GM12878 (cell line): ENCODE results near the gene KIDINS220. TPM values are rescaled to one million over a fixed set of nuclear protein-coding genes. Genes with fewer than 3 reads are reported as not detected.

Experiments
- BACH1 ChIP-seq: fragments of 450-650 bp; IDR thresholded peaks from 2 replicates; pipeline ENCODE4 v1.6.1; 2017; ENCODE audit warnings: mild to moderate bottlenecking, borderline replicate concordance
- BCL11A ChIP-seq: IDR thresholded peaks from 2 replicates; pipeline ENCODE4 v1.6.1; 2011; ENCODE audit warnings: low read depth, low read length
- BHLHE40 ChIP-seq, 2 experiments: fragments of 450-650 bp in 1 of 2; IDR thresholded peaks; 2 replicates each; pipeline ENCODE4 v1.6.1; 2011 to 2017; ENCODE audit warnings: low read depth in 2 of 2, borderline replicate concordance in 1 of 2, improper control_type of control experiment in 1 of 2, low read length in 1 of 2, mild to moderate bottlenecking in 1 of 2
- CBX3 ChIP-seq: fragments of 200-600 bp; sonication (generic); IDR thresholded peaks from 2 replicates; pipeline ENCODE4 v1.6.1; 2016; ENCODE audit warnings: low read depth, borderline replicate concordance
- EGR1 ChIP-seq, 2 experiments: IDR thresholded peaks; 1 replicate in 1 of 2; 2 replicates in 1 of 2; pipeline ENCODE4 v1.6.1; 2011 to 2012; ENCODE audit warnings: low read depth in 2 of 2, low read length in 2 of 2, borderline replicate concordance in 1 of 2, mild to moderate bottlenecking in 1 of 2, moderate library complexity in 1 of 2
- ETV6 ChIP-seq, 2 experiments: fragments of 450-650 bp in 1 of 2; IDR thresholded peaks in 1 of 2; conservative IDR thresholded peaks in 1 of 2; 2 replicates each; pipeline ENCODE4 v1.6.1; 2014; ENCODE audit warnings: antibody characterized with exemption in 1 of 2, borderline replicate concordance in 1 of 2, low read depth in 1 of 2, mild to moderate bottlenecking in 1 of 2, moderate library complexity in 1 of 2
- EZH2 ChIP-seq: IDR thresholded peaks from 2 replicates; pipeline ENCODE4 v1.6.1; 2012; ENCODE audit warnings: low read depth, mild to moderate bottlenecking, control low read depth, inconsistent platforms, low read length, borderline replicate concordance; ENCODE audit not compliant: control insufficient read depth
- FOS ChIP-seq: IDR thresholded peaks from 3 replicates; pipeline ENCODE4 v1.6.1; 2011; ENCODE audit warnings: borderline replicate concordance; ENCODE audit not compliant: insufficient read length; ENCODE audit errors: extremely low read depth
- HDAC6 ChIP-seq: fragments of 200-600 bp; sonication (generic); IDR thresholded peaks from one replicate; pipeline ENCODE4 v1.8.0; 2017; ENCODE audit warnings: antibody characterized with exemption; ENCODE audit not compliant: unreplicated experiment
- MYC ChIP-seq: IDR thresholded peaks from 2 replicates; pipeline ENCODE4 v1.6.1; 2011; ENCODE audit warnings: mild to moderate bottlenecking, low read length, moderate library complexity, inconsistent platforms; ENCODE audit not compliant: insufficient read depth, insufficient replicate concordance, insufficient read length, severe bottlenecking
- PAX8 ChIP-seq: fragments of 450-650 bp; IDR thresholded peaks from 2 replicates; pipeline ENCODE4 v1.6.1; 2017; ENCODE audit warnings: mild to moderate bottlenecking, moderate library complexity
- RCOR1 ChIP-seq: conservative IDR thresholded peaks from 2 replicates; pipeline ENCODE4 v1.6.1; 2012; ENCODE audit warnings: low read depth, low read length, improper control_type of control experiment
- RUNX3 ChIP-seq: IDR thresholded peaks from 2 replicates; pipeline ENCODE4 v1.6.1; 2012; ENCODE audit warnings: low read length, inconsistent platforms
- TAF1 ChIP-seq: IDR thresholded peaks from 2 replicates; pipeline ENCODE4 v1.6.1; 2011; ENCODE audit warnings: mild to moderate bottlenecking, low read depth, low read length, borderline replicate concordance
- polyA plus RNA-seq, 11 experiments: library from polyadenylated mRNA; depleted of rRNA in 4 of 11; unstranded in 6 of 11; stranded (reverse) in 5 of 11; fragments of >200 nt; fragmentation: Nextera tagmentation in 4 of 11; fragmentation: Illumina TruSeq in 1 of 11; extraction: Ambion mirVana in 4 of 11; extraction: Trizol in 1 of 11; gene quantifications; 1 replicate in 1 of 11; 2 replicates in 10 of 11; pipeline versions ENCODE4 v1.2.1 to v1.2.3, GENCODE V29; 2011 to 2016; ENCODE audit warnings: inconsistent platforms in 2 of 11, missing spikeins in 2 of 11, low read depth in 1 of 11
- total RNA-seq, 4 experiments: library from RNA; depleted of rRNA in 3 of 4; stranded (reverse); fragments of >200 nt in 3 of 4; fragmentation: Illumina TruSeq in 1 of 4; extraction: Trizol in 1 of 4; gene quantifications; 2 replicates each; pipeline versions ENCODE4 v1.2.1 to v1.2.3, GENCODE V29; 2013 to 2021
- TF ChIP-seq, protein P1 (sequence below): fragments of 450-650 bp; IDR thresholded peaks from 2 replicates; pipeline ENCODE4 v1.6.1; 2016; ENCODE audit warnings: mild to moderate bottlenecking, moderate library complexity, borderline replicate concordance
- TF ChIP-seq, protein P2 (sequence below): fragments of 450-650 bp; IDR thresholded peaks from 2 replicates; pipeline ENCODE4 v1.6.1; 2017; ENCODE audit warnings: antibody characterized with exemption, mild to moderate bottlenecking, moderate library complexity
- TF ChIP-seq, protein P3 (sequence below): fragments of 450-650 bp; IDR thresholded peaks from 2 replicates; pipeline ENCODE4 v1.6.1; 2017; ENCODE audit warnings: mild to moderate bottlenecking, moderate library complexity

Gene KIDINS220
- total and polyA plus RNA-seq, 10 of the 15 experiments (the other 5 are each of a cell fraction or from before 2014, with no cell fraction given) = 6.0 to 31.2 (median 16.0) TPM

DNA sequence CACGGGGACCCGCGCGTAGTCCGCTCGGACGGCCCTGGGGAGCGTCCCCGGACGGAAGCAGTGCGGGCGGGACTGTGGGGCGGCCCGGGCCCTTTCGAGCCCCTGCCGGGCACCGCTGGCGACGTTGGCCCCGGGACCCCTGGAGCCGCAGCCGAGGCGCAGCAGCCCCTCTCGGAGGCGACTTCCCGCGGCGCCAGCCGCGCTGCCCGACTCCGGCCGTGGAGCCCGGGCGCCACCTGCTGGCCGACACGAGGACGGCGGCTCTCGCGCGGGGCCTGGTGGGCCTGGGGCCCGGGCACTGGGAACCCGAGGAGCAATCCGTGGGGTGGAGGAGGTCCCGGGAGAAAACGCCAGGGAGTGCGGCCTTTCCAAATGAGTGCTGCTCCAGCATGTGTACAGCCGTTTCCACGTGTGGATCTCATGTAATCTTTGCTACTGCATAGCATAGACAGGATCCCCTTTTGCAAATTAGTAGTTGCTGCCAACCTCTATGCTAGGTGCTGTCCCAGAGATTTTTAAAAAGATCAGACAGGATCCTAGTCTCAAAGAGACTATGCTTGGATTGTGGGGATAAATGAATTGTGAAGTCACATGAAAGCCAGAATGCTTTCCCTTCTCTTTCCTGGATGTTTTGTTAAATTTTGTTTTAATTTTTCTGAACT is 151.6 kb downstream of the KIDINS220 start (continued):
- TF ChIP-seq, protein P1, sequence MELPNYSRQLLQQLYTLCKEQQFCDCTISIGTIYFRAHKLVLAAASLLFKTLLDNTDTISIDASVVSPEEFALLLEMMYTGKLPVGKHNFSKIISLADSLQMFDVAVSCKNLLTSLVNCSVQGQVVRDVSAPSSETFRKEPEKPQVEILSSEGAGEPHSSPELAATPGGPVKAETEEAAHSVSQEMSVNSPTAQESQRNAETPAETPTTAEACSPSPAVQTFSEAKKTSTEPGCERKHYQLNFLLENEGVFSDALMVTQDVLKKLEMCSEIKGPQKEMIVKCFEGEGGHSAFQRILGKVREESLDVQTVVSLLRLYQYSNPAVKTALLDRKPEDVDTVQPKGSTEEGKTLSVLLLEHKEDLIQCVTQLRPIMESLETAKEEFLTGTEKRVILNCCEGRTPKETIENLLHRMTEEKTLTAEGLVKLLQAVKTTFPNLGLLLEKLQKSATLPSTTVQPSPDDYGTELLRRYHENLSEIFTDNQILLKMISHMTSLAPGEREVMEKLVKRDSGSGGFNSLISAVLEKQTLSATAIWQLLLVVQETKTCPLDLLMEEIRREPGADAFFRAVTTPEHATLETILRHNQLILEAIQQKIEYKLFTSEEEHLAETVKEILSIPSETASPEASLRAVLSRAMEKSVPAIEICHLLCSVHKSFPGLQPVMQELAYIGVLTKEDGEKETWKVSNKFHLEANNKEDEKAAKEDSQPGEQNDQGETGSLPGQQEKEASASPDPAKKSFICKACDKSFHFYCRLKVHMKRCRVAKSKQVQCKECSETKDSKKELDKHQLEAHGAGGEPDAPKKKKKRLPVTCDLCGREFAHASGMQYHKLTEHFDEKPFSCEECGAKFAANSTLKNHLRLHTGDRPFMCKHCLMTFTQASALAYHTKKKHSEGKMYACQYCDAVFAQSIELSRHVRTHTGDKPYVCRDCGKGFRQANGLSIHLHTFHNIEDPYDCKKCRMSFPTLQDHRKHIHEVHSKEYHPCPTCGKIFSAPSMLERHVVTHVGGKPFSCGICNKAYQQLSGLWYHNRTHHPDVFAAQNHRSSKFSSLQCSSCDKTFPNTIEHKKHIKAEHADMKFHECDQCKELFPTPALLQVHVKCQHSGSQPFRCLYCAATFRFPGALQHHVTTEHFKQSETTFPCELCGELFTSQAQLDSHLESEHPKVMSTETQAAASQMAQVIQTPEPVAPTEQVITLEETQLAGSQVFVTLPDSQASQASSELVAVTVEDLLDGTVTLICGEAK = no peak
- TF ChIP-seq FOS = no peak
- no peak for TF ChIP-seq HDAC6
- TF ChIP-seq PAX8 = no peak
- TF ChIP-seq CBX3 = no peak
- peak; percentile 22; the same call in 1 of the 2 replicates for TF ChIP-seq BACH1
- TF ChIP-seq MYC = no peak
- TF ChIP-seq, protein P2, sequence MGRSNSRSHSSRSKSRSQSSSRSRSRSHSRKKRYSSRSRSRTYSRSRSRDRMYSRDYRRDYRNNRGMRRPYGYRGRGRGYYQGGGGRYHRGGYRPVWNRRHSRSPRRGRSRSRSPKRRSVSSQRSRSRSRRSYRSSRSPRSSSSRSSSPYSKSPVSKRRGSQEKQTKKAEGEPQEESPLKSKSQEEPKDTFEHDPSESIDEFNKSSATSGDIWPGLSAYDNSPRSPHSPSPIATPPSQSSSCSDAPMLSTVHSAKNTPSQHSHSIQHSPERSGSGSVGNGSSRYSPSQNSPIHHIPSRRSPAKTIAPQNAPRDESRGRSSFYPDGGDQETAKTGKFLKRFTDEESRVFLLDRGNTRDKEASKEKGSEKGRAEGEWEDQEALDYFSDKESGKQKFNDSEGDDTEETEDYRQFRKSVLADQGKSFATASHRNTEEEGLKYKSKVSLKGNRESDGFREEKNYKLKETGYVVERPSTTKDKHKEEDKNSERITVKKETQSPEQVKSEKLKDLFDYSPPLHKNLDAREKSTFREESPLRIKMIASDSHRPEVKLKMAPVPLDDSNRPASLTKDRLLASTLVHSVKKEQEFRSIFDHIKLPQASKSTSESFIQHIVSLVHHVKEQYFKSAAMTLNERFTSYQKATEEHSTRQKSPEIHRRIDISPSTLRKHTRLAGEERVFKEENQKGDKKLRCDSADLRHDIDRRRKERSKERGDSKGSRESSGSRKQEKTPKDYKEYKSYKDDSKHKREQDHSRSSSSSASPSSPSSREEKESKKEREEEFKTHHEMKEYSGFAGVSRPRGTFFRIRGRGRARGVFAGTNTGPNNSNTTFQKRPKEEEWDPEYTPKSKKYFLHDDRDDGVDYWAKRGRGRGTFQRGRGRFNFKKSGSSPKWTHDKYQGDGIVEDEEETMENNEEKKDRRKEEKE = 0 out of 2 replicates have a peak, but pooled peaks have one; percentile 21
- TF ChIP-seq RCOR1 = 0 out of 2 replicates have a peak, but pooled peaks have one; percentile 53
- 0 out of 4 replicates have a peak, but pooled peaks of 1 of the 2 experiments have one; percentile 35 for TF ChIP-seq ETV6 (conservative IDR thresholded peaks at IDR 0.05 in 1 of 2, IDR thresholded peaks at IDR 0.05 in 1 of 2; ENCODE audit: borderline replicate concordance in 1 of 2, low read depth in 1 of 2)
- TF ChIP-seq RUNX3 = no peak
- TF ChIP-seq EGR1 (IDR thresholded peaks at IDR 0.05; ENCODE audit: borderline replicate concordance in 1 of 2, low read depth in 2 of 2, low read length in 2 of 2) = 0 out of 3 replicates have a peak, but pooled peaks of 1 of the 2 experiments have one; percentile 9
- no peak for TF ChIP-seq TAF1
- peak in 1 of 2 experiments; percentile 57; a peak in 1 of 4 replicates for TF ChIP-seq BHLHE40 (IDR thresholded peaks at IDR 0.05; ENCODE audit: borderline replicate concordance in 1 of 2, low read depth in 2 of 2, low read length in 1 of 2)
- TF ChIP-seq, protein P3, sequence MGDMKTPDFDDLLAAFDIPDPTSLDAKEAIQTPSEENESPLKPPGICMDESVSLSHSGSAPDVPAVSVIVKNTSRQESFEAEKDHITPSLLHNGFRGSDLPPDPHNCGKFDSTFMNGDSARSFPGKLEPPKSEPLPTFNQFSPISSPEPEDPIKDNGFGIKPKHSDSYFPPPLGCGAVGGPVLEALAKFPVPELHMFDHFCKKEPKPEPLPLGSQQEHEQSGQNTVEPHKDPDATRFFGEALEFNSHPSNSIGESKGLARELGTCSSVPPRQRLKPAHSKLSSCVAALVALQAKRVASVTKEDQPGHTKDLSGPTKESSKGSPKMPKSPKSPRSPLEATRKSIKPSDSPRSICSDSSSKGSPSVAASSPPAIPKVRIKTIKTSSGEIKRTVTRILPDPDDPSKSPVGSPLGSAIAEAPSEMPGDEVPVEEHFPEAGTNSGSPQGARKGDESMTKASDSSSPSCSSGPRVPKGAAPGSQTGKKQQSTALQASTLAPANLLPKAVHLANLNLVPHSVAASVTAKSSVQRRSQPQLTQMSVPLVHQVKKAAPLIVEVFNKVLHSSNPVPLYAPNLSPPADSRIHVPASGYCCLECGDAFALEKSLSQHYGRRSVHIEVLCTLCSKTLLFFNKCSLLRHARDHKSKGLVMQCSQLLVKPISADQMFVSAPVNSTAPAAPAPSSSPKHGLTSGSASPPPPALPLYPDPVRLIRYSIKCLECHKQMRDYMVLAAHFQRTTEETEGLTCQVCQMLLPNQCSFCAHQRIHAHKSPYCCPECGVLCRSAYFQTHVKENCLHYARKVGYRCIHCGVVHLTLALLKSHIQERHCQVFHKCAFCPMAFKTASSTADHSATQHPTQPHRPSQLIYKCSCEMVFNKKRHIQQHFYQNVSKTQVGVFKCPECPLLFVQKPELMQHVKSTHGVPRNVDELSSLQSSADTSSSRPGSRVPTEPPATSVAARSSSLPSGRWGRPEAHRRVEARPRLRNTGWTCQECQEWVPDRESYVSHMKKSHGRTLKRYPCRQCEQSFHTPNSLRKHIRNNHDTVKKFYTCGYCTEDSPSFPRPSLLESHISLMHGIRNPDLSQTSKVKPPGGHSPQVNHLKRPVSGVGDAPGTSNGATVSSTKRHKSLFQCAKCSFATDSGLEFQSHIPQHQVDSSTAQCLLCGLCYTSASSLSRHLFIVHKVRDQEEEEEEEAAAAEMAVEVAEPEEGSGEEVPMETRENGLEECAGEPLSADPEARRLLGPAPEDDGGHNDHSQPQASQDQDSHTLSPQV = peak; percentile 81; the same call in 1 of the 2 replicates
- no peak for TF ChIP-seq EZH2
- no peak for TF ChIP-seq BCL11A
